Measurements from ENCODE around the gene GSTP1.
"Not testable (repeated sequence)": the region's sequence is repeated elsewhere in the genome, so short reads cannot be mapped to it uniquely, and the experiment has no call there.

Gene GSTP1

DNA sequence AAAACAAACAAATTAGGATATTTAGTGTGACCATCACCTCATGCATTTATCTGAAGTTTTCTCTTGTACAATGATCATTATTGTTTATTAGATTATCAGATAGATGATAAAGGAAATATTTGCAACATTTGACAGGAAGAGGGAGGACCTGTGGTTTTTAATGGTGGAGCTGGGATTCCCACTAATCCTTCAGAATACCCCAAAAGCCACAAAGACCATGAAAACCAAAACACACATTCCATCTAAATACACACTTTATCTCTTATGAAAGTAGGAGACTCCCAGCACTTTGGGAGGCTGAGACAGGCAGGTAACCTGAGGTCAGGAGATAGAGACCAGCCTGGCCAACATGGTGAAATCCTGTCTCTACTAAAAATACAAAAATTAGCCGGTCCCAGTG lies 15.5 kb downstream of the GSTP1 start:
- no peak for DNase-seq

DNA sequence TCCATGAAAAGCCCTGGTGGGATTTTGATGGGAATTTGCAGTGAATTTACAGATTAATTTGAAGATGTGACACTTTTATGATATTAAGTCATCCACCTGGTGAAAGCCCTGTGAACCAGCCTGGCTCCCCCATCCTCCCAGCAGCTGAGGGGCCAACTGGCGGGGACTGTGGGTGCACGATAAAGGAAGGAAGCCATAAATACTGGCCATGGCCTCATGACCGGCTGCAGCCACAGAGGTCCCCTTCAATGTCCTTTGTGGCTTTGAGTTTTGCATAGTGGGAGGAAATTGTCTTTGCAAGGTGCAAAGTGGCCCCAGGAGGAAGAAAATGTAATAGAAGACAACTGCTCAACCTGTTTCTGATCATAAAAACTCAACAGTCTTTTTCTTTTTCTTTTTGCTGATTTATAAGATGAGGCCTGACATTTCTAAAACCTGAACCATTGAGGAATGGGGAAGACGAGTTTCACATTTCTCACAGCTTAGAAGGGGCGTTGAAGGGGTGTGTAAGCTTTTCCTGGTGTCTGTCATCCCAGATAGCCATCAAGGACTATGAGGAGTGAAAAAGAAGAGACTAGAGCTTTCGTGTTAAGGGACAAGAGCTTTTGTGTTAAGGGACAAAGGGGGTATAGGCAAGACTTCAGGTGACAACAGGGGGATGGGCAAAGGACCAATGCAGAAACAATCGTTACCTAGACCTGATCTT lies 16.9 kb downstream of the GSTP1 start:
- DNase-seq = no peak

DNA sequence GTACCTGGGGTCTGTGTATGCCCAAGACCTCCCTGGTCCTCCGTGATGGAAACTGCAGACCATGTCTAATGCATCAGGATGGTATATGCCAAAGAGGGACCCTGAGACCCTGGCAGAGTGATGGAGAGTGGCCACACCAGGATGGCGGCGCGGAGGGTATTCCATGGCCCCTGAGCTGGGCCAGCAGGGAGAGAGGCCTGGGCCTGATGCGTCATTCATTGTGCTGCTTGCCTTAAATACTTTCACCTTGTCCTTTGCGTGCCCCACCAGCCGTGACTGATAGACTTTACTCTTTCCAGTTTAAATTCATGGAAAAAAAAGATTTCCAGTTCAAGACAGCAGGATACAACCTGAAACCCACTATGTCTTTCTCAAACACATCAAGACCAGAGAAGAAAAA lies 17.5 kb downstream of the GSTP1 start:
- DNase-seq = no peak

DNA sequence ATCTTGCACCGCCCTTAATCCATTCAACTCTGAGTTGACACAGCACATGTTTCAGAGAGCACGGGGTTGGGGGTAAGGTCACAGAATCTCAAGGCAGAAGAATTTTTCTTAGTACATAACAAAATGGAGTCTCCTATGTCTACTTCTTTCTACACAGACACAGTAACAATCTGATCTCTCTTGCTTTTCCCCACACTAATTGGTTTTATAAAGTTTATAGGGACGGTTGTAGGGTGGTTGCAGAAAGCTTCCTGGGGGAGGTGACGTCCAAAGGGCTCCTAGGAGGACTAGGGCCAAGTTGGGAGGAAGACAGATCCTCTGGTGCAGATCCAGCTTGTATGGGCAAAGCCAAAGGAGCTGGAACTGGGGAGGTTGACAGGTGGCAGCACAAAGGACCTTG lies 20.5 kb downstream of the GSTP1 start:
- not testable (repeated sequence) for DNase-seq

DNA sequence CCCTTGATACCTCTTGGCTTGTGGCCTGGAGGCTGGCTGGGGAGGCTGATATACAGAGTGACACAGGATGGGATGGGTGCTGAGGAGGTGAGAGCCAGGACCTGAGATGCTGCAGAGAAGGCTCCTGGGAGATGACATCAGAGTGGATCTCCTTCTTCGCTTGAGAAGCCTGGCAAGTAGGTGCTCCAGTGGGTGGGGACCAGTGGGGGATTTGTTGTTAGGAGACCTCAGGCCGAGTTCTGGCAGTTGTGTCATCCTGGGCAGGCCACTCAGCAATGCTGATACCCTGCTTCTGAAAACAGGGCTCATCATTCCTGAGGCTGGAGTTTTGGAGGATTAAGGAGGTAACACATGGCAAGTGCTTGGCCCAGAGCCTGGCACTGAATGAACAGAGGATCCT lies 21.2 kb downstream of the GSTP1 start:
- no peak for DNase-seq

DNA sequence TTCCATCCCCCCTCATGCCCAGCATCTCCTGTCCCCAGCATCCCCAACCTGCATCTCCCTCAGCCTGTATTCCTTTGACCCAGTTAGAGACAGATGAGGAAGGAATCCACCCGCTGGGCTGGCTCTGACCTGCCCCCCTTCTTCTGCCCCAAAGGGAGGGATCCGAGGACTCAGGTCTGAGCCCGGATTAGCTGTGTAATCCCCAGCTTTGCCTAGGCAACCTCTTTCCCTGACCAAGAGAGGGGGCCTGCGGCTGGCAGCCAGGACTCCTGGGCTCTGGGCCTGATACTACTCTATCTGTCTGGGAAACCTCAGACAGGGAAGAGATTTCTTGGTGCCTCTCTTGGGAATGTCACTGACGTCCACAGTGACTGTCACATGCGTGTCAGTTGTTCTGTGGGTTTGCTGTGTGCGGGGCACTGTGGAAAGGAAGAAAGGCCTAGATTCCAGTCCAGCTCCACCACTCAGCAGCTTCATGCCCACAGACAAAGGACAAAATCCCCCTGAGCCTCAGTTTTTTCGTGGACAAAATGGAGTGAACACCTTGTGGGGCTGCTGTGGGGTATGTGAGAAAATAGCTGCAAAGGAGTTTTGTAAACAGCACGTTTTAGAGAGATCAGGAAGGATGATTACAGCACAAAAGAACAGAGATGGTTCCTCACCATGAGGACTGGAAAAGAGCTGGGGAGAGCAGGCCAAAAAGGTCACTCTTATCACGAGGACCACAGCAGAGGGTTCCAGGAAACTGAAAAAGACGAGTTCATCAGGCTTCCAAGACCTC lies 21.8 kb downstream of the GSTP1 start:
- no peak for DNase-seq

DNA sequence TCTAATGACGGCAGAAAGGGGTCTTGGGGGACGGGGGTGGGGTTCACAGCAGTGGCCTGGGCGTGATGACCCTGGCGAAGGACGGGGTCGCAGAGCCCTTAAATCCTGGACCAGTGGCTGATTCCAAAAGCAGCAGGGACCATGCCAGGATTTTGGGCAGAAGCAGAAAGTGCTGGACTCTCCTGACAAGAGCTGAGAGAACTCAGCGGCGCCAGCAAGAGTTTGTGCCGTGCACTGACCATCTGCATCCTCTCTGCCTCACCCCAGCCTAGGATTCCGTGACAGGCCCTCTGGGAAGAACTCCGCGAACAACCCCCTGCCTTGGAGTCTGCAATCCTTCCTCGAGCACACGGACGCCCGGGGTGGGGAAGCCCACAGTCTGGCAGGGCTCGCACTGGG lies 22.5 kb downstream of the GSTP1 start:
- DNase-seq = no peak

DNA sequence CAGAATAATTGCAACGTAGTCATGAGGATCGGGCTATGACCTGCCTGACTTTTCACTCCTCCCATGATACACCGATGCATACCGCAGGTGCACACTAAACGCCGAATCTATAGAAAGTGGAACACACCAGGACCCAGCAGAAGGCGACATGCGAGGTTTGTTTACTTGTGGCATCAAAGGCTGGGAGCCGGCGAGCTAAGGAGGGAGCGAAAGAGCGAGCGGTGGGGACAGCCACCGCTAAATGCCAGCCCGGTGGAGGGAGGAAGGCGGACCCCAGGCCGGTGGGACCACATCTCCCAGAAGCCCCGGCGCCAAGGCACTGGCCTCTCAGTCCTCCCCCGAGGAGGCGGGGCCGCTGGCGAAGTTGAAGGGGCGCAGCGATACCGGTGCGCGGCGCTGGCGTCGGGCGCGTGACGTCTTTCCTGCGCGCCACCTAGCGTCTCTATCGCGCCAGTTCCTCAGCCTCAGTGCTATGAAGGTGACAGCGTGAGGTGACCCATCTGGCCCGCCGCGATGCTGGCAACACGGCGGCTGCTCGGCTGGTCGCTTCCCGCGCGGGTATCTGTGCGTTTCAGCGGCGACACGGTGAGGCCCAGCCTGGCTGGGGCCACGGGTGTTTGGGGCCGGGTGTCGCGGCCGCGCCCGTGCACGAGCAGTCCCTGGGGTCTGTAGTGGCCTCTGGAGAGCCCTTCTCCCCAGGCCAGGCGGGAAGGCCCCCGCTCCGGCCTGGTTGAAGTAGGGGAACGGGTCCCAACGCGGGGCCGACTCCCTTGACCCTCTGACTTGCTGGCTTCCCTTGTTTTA lies 23.1 kb downstream of the GSTP1 start, which contains the start of gene NDUFV1:
Gene NDUFV1 (plus strand): TSS at position 445 of the 804 bp plus-strand sequence. CDS start 69 bp downstream, at position 514.
- DNase-seq = peak; percentile 87

DNA sequence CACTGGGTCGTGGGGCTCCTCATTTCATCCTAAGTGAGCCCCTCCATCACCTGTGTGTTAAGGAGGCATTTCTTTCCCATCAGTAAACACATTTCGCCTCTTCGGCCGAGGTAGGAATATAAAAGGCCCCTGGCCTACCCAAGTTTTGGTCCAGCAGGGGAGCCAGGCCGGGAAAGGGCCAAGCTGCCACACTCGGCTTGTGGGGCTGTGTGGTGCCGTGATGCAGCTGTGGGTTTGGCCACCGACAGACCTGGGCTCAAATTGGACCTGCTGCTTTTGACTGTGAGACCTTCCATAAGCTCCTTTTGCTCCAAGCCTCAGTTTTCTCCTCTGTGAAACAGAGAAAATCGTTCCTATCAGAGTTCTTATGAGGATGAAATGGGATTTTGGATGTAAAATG lies 23.9 kb downstream of the GSTP1 start:
- no peak for DNase-seq

DNA sequence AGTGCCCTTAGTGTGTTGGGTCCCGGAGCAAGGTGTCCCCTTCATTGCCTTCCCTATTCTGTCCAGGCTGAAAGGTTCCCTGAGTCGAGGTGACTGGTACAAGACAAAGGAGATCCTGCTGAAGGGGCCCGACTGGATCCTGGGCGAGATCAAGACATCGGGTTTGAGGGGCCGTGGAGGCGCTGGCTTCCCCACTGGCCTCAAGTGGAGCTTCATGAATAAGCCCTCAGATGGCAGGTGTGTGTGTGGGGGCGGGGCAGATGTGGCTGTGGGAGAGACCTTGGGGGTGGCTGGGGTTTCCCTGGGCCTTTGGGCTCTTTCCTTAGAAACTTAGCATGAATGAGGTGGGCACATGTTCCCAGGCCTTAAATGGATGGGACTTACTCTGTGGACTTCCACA lies 24.9 kb downstream of the GSTP1 start:
- no peak for DNase-seq

DNA sequence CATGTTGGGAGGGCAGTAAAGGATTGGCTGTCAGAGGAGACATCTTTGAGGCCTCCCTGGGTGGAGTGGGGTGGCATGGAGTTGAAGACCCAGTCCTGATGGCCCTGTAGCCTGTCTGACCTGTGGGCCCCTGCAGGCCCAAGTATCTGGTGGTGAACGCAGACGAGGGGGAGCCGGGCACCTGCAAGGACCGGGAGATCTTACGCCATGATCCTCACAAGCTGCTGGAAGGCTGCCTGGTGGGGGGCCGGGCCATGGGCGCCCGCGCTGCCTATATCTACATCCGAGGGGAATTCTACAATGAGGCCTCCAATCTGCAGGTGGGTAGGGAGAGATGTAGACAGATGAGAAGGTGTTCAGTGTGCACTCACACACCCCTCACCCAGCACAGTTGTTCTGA lies 25.7 kb downstream of the GSTP1 start:
- no peak for DNase-seq

DNA sequence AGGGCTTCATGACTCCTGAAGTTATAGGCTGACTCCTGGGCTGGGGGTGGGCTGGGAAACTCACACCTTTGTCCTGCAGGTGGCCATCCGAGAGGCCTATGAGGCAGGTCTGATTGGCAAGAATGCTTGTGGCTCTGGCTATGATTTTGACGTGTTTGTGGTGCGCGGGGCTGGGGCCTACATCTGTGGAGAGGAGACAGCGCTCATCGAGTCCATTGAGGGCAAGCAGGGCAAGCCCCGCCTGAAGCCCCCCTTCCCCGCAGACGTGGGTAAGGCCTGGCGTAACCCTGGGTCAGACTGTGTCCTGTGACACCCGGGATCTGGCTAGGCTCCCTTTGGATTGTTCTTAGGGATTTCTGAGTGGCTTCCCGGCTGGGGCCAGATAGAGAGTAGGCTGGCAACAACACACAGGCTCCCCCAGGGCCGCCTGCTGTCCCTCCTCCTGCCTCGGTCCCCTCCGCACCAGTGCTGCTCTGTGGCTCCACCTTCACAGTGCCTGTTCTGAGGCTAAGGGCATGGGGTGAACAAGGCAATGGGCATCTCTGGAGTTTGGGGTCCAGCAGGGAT lies 26.8 kb downstream of the GSTP1 start:
- no peak for DNase-seq

DNA sequence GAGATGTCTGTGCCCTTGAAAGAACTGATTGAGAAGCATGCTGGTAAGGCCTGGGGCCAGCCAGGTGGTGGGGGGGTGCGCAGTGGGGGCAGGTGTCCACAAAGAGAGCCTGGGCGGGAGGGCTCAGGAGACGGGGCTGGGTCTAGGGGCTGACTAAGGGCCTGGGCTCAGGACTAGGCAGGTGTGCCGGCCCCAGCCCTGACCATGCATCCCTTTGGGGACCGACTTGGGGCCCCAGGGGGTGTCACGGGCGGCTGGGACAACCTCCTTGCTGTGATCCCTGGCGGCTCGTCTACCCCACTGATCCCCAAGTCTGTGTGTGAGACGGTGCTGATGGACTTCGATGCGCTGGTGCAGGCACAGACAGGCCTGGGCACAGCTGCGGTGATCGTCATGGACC lies 27.6 kb downstream of the GSTP1 start:
- no peak for DNase-seq

DNA sequence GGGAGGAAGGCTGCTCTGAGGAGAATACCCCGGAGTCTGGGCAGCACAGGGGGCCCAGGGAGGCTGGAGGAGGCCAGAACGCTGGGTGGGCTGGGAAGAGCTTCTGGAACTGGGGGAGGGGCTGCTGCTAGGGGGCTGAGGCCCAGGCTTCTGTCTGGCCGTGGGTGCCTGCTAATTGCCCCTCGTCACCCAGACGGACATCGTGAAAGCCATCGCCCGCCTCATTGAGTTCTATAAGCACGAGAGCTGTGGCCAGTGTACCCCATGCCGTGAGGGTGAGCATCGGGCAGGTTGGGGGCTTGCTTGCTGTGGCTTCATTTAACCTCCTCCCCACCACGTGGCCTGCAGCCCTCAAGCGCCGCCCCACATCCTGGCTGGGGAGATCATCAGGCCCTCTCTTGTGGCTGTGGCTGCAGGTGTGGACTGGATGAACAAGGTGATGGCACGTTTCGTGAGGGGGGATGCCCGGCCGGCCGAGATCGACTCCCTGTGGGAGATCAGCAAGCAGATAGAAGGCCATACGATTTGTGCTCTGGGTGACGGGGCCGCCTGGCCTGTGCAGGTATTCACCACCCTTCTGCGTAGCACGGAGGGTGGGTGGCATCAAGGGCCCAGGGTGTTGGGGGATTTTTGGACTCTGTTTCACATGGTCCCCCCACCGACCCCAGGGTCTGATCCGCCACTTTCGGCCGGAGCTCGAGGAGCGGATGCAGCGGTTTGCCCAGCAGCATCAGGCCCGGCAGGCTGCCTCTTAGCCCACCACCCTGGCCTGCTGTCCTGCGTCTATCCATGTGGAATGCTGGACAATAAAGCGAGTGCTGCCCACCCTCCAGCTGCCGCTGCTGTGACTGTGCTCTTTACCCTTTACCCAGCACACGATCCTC lies 28.3 kb downstream of the GSTP1 start:
- no peak for DNase-seq

DNA sequence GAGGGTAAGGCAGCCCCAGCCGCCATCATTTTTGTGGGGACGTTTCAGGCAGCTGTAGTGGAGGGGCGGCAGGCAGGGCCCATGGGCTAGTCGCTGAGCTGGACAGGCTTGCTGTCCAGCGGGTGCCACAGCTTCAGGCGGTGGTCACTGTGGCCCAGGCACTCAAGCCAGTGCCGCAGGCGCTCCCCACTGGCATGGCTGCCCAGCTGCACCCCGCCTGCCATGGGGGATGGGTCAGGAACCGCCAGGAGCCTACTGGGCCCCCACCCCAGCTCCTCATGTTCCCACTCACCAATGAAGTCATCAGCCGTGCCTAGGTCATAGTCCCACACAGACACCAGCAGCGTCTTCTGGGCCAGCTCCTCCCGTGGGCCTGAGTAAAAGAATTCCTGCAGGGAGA lies 29.1 kb downstream of the GSTP1 start:
- DNase-seq = no peak

DNA sequence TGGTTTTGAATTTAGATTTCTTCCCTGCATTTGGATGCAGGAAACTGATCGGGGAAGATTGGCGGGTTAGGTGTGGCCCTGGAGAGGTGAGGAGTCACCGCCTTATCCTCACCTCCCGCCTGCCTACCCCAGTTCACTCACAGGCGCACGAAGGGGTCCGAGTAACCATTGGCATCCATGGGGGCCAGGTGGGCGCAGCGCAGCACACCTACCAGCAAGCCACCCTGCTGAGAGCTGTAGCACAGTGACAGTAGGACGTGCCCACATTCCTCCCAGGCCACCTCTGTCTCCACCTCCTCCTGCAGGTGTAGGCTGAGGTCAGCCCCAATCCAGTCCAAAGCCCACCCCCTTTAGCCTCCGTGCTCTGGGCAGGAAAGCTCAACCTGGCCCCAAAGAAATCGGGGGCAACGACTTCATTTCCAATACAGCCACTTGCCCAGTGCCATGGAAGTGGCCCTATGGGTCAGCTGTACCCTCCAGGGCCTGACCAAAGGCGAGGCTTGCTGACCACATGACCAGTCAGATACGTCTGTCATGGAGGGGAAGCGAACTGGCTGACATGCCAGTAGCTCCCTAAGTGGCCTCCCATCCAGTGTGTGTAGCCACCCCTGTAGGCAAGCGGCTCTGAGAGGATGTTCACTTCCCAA lies 29.8 kb downstream of the GSTP1 start:
- no peak for DNase-seq

DNA sequence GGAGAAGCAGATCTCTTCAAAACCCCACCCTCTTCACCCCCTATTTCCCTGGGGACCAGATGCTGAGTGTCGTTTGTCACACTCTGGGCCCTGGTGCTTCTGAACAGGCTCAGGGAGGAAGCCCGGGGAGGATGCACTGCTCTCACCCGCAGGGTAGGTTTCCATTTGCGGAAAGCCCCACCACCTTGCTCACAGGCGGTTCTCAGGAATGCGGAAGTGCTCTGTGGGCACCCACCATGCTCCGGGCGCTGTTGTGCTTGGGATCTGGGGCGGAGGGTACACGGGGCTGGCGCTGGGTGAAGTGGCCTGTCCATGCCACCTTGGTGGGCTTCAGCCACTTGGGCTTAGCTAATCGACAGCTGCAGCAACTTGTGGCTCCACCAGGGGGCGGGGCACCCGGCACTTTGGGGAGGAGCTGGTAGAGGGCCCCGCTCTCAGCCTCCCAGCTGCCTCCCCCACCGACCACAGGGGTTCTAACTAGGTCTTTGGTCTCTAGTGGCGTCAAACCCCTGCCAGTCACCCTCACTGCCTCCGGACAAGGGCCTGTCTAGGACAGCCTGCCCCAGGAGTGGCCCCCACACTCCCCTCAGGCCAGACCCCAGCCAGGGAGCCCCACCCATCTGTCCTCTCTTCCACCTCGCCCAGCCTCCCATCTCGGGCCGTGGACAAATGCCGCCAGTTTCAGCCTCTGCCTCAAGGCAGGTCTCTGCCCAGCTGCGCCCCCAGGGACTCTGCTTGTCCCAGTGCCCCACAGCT lies 30.5 kb downstream of the GSTP1 start:
- DNase-seq = peak; percentile 75

DNA sequence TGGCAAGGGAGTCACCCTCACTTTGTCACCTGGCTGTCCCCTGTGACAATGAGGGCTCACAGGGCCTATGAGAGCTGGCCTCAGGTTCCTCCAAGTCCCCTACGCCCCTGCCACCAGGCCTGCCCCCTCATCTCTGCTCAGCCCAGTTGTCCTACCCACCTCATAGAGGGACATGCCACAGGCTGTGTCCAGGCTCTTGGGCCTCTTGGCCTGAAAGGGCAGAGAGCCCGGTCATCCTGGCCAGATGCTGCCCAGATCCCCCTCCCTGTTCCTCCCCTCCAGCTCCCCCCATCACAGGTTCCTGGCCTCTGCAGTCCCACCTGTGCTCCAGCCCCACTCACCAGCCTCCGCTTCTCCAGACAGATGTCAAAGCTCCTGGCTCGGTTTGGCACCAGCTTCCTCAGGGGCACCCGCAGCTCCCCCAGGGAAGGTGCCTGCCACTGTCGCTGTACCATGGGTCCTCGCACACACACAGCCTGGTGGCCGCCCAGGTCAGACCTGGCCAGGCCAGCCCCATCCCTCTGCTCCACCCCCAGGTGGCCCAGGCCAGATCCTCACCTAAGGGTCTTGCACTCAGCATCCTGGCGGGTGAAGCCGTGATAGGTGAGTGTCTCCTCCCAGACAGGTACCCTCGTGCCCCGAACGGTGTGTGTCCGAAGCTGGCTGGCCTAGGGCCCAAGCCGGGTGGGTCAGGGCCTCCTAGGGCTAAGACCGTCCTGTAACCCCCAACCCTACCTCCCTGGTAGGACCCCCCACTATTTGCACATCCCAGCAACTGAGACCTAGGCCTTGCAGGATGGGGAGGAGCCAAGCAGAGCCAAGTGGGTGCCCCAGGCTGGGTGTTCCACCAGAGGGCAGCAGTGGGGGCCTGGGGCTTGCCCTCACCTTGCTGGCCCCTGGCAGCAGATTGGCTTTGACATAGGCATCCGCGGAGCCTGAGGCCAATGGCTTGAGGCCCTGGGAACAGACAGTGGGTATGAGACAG lies 31.4 kb downstream of the GSTP1 start:
- DNase-seq = no peak

DNA sequence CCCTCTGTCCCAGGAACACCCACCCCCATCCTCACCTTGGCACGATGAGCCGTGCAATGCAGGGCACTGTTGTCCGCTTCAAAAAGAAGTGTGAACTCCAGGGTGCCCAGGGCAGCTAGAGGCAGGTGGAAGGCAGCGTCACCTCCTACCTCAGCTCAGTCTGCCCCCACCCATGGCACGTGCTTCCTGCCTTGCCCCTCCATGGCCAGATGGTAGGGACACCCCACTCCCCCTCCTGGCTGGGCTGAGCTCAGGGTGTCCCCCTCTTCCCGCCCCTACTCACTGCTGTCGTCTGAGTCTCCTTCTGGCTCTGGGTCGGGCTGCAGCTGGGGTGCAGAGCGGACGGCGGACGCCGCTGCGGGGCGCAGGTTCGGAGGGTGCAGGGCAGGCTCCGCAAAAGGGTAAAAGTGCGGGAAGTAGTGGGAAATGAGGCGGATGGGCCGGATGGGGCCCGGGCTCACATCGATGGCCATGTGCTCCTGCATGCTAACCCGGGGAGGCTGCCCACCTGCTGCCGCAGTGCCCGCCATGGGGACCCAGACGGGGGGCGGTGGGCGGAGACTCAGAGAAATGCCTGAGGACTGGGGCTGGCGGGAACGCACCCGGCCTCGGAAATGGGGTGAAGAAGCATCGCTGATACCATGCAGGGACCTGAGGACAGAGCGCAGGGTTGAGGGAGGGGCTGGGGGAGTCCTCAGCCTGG lies 32.3 kb downstream of the GSTP1 start:
- no peak for DNase-seq

Data from NCI-H226 (cell line).